Smooth muscle cell (in vitro differentiated cells): ENCODE measurements around the gene TMIGD1. TPM values are rescaled to one million over a fixed set of nuclear protein-coding genes. Genes with fewer than 3 reads are reported as not detected.

Source experiments
- DNase-seq: peaks from one replicate; lab custom pipeline; 2025; ENCODE audit not compliant: unreplicated experiment; lab: John Stamatoyannopoulos, UW
- H2AFZ ChIP-seq: fragments of 200-600 bp; sonication (generic); 2 replicates; pipeline ENCODE4 v1.6.0; 2016; ENCODE audit warnings: antibody characterized with exemption, low read depth, mild to moderate bottlenecking
- H3F3A ChIP-seq: fragments of 200-600 bp; sonication (generic); 2 replicates; pipeline ENCODE4 v1.6.0; 2017; ENCODE audit warnings: antibody characterized with exemption, low read depth
- H3K27ac ChIP-seq: fragments of 200-600 bp; sonication (generic); 2 replicates; pipeline ENCODE4 v1.5.1; 2016; ENCODE audit warnings: low read depth, mild to moderate bottlenecking
- H3K27me3 ChIP-seq: fragments of 200-600 bp; sonication (generic); 2 replicates; pipeline ENCODE4 v1.6.1; 2016; ENCODE audit warnings: low read depth, mild to moderate bottlenecking
- H3K36me3 ChIP-seq: fragments of 200-600 bp; sonication (generic); 2 replicates; pipeline ENCODE4 v1.5.1; 2016; ENCODE audit warnings: low read depth
- H3K4me1 ChIP-seq: fragments of 200-600 bp; sonication (generic); 2 replicates; pipeline ENCODE4 v1.5.1; 2016; ENCODE audit warnings: low read depth
- H3K4me2 ChIP-seq: fragments of 200-600 bp; sonication (generic); 2 replicates; pipeline ENCODE4 v1.6.0; 2016; ENCODE audit warnings: mild to moderate bottlenecking
- H3K4me3 ChIP-seq: fragments of 200-600 bp; sonication (generic); 2 replicates; pipeline ENCODE4 v1.5.1; 2016; ENCODE audit warnings: mild to moderate bottlenecking
- H3K79me2 ChIP-seq: fragments of 200-600 bp; sonication (generic); 2 replicates; pipeline ENCODE4 v1.6.0; 2016; ENCODE audit warnings: low read depth, mild to moderate bottlenecking
- H3K9ac ChIP-seq: fragments of 200-600 bp; sonication (generic); 2 replicates; pipeline ENCODE4 v1.6.0; 2016; ENCODE audit warnings: low read depth
- H3K9me3 ChIP-seq: fragments of 200-600 bp; sonication (generic); replicated peaks from 2 replicates; pipeline ENCODE4 v1.5.1; 2016; ENCODE audit warnings: low read depth
- H4K20me1 ChIP-seq: fragments of 200-600 bp; sonication (generic); 2 replicates; pipeline ENCODE4 v1.6.0; 2016; ENCODE audit warnings: low read depth
- CTCF ChIP-seq: fragments of 200-600 bp; sonication (generic); IDR thresholded peaks from 2 replicates; pipeline ENCODE4 v1.5.1; 2017; ENCODE audit warnings: borderline replicate concordance, mild to moderate bottlenecking, antibody characterized with exemption; ENCODE audit not compliant: insufficient read depth, poor library complexity, severe bottlenecking
- WGBS: methylation state at CpG from one replicate; pipeline ENCODE4 v1.1.7; 2016; ENCODE audit warnings: low lambda C conversion rate; 5-methylcytosine and 5-hydroxymethylcytosine counted together
- polyA plus RNA-seq: library from polyadenylated mRNA; unstranded; fragments of >200 nt; fragmentation: Nextera tagmentation; extraction: Ambion mirVana; gene quantifications from 2 replicates; pipeline ENCODE4 v1.2.1, GENCODE V29; 2016
- total RNA-seq: library from RNA; depleted of rRNA; stranded (reverse); fragments of >200 nt; gene quantifications from 2 replicates; pipeline ENCODE4 v1.2.3, GENCODE V29; 2014

TMIGD1 gene
- total RNA-seq (not detected in 2 replicates), polyA plus RNA-seq (not detected in 2 replicates)

- Histone ChIP-seq H3K27me3 (no peaks in the 10 kb centered on the region), H3K9ac (no peak within 1 kb of the TSS), H3K79me2 (no peaks in the 10 kb centered on the region), H3K27ac (no peak within 1 kb of the TSS), H4K20me1 (no peaks in the 10 kb centered on the region), H3K4me1 (no peaks in the 10 kb centered on the region), H3K4me2 (no peak within 1 kb of the TSS), H3F3A (no peaks in the 10 kb centered on the region), H3K36me3 (no peaks in the 10 kb centered on the region), H3K4me3 (no peak within 1 kb of the TSS), H3K9me3 (no peaks in the 10 kb centered on the region), H2AFZ (no peak within 1 kb of the TSS)
- 95% methylated on average over 9 of the region's 9 CpGs for WGBS
- DNase-seq, result no peak
- no peak for TF ChIP-seq CTCF
These were observed at the start of gene TMIGD1 for GRCh38 chr17:30333503-30334360. TSS of gene TMIGD1 (minus strand) at chr17:30334057. CDS start at chr17:30332133, 1,924 bp downstream.

- H3K4me3 ChIP-seq, result no peak overlapping the region
- peaks cover 3% of the 10 kb centered on the region for H3K36me3 ChIP-seq
- H3K79me2 ChIP-seq, result peaks cover 47% of the 10 kb centered on the region
- WGBS, result 76% methylated on average over 1 of the region's 1 CpG
- H3K4me1 ChIP-seq, result peaks cover 38% of the 10 kb centered on the region
- no peak overlapping the region for H3K27ac ChIP-seq
- no peak for DNase-seq
- H3K9me3 ChIP-seq, result no peaks in the 10 kb centered on the region
- no peaks in the 10 kb centered on the region for H3K27me3 ChIP-seq
- no peak overlapping the region for H3K4me2 ChIP-seq
- no peak for TF ChIP-seq CTCF
- H3K9ac ChIP-seq, result no peak overlapping the region
- H3F3A ChIP-seq, result no peaks in the 10 kb centered on the region
- H4K20me1 ChIP-seq, result peaks cover 35% of the 10 kb centered on the region
- H2AFZ ChIP-seq, result no peak overlapping the region
These were observed 48.5 kb upstream of the TMIGD1 start for GRCh38 chr17:30382345-30382744.

GRCh38 chr17:30381340-30381659, 47.4 kb upstream of the TMIGD1 start:
- Histone ChIP-seq H3K4me3 (peak overlapping the region; percentile 95), H3K36me3 (peaks cover 3% of the 10 kb centered on the region), H3K79me2 (peaks cover 47% of the 10 kb centered on the region), H3F3A (peaks cover 2% of the 10 kb centered on the region), H3K9ac (no peak overlapping the region), H3K27ac (no peak overlapping the region), H3K9me3 (no peaks in the 10 kb centered on the region), H2AFZ (no peak overlapping the region), H4K20me1 (peaks cover 35% of the 10 kb centered on the region), H3K4me1 (peaks cover 48% of the 10 kb centered on the region), H3K27me3 (no peaks in the 10 kb centered on the region), H3K4me2 (peak overlapping the region; percentile 89)
- 96% methylated on average over 2 of the region's 2 CpGs for WGBS
- no peak for TF ChIP-seq CTCF
- DNase-seq, result no peak
